ENCODE measurements around the gene ABHD4. TPM values are rescaled to one million over a fixed set of nuclear protein-coding genes. Genes with fewer than 3 reads are reported as not detected.

Gene ABHD4
- total RNA-seq, 2 donors from 2014 or later, result 25.3 to 40.1 TPM

- Histone ChIP-seq H3K9me3 (no peaks in the 10 kb centered on the region), H3K4me3 (peak overlapping the region; percentile 88), H3K4me1 (ENCODE audit: control insufficient read depth in 1 of 2, low read depth in 2 of 2) (peaks cover 13 to 26% of the 10 kb centered on the region in 2 donors), H3K27me3 (replicated peaks; ENCODE audit: insufficient read depth) (no peaks in the 10 kb centered on the region), H3K27ac (peak overlapping the region; percentile 82 to 91), H3K36me3 (peaks cover 25% of the 10 kb centered on the region)
- TF ChIP-seq CTCF (IDR thresholded peaks at IDR 0.05), result peak; percentile 27
- ATAC-seq (ENCODE audit: insufficient number of reproducible peaks, low FRiP score, low read depth) (peak; percentile 90), DNase-seq (ENCODE audit: low spot score) (no peak)
Observed at GRCh38 chr14:22598896-22599244, 770 bp downstream of the ABHD4 start.

- H3K9me3 ChIP-seq, result no peaks in the 10 kb centered on the region
- H3K4me1 ChIP-seq (ENCODE audit: control insufficient read depth in 1 of 2, low read depth in 2 of 2), result peaks cover 13 to 26% of the 10 kb centered on the region in 2 donors
- peaks cover 30% of the 10 kb centered on the region for H3K36me3 ChIP-seq
- ATAC-seq (ENCODE audit: insufficient number of reproducible peaks, low FRiP score, low read depth), result no peak
- H3K27ac ChIP-seq, result peak overlapping the region; percentile 82 to 91
- no peak for DNase-seq (ENCODE audit: low spot score)
- TF ChIP-seq CTCF (IDR thresholded peaks at IDR 0.05), result no peak
- H3K27me3 ChIP-seq (replicated peaks; ENCODE audit: insufficient read depth), result no peaks in the 10 kb centered on the region
- H3K4me3 ChIP-seq, result peak overlapping the region; percentile 88
Observed at GRCh38 chr14:22599349-22599748, 1.2 kb downstream of the ABHD4 start.

DNA sequence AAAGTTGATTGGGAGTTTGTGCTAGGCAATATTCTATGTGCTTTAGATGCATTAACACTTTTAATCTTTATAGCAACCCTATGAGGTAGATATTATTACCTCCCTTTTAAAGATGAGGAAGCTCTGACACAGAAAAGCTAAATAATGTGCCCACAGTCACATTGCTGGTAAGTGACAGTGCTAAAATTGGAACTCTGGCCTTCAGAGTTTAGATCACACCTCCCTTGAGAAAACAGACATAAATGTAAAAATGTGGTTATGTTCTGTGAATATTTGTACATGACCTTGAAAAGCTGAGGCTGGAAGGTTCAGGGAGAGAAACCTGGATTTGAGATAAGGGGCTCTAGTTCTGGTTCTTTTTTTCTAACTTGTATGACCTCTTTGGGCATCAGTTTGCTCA is 1.9 kb downstream of the ABHD4 start:
- H3K4me3 ChIP-seq, result peak overlapping the region; percentile 88
- no peak for DNase-seq (ENCODE audit: low spot score)
- H3K36me3 ChIP-seq, result peaks cover 37% of the 10 kb centered on the region
- no peak for TF ChIP-seq CTCF (IDR thresholded peaks at IDR 0.05)
- peaks cover 13 to 26% of the 10 kb centered on the region in 2 donors for H3K4me1 ChIP-seq (ENCODE audit: control insufficient read depth in 1 of 2, low read depth in 2 of 2)
- no peaks in the 10 kb centered on the region for H3K9me3 ChIP-seq
- no peaks in the 10 kb centered on the region for H3K27me3 ChIP-seq (replicated peaks; ENCODE audit: insufficient read depth)
- no peak for ATAC-seq (ENCODE audit: insufficient number of reproducible peaks, low FRiP score, low read depth)
- no peak overlapping the region for H3K27ac ChIP-seq

GRCh38 chr14:22601456-22601855 is 3.4 kb downstream of the ABHD4 start:
- Histone ChIP-seq H3K9me3 (no peaks in the 10 kb centered on the region), H3K36me3 (peaks cover 51% of the 10 kb centered on the region), H3K4me3 (no peak overlapping the region), H3K4me1 (ENCODE audit: control insufficient read depth in 1 of 2, low read depth in 2 of 2) (peaks cover 13 to 26% of the 10 kb centered on the region in 2 donors), H3K27ac (no peak overlapping the region), H3K27me3 (replicated peaks; ENCODE audit: insufficient read depth) (no peaks in the 10 kb centered on the region)
- DNase-seq (ENCODE audit: low spot score) (no peak), ATAC-seq (ENCODE audit: insufficient number of reproducible peaks, low FRiP score, low read depth) (no peak)
- TF ChIP-seq CTCF (IDR thresholded peaks at IDR 0.05), result no peak

DNA sequence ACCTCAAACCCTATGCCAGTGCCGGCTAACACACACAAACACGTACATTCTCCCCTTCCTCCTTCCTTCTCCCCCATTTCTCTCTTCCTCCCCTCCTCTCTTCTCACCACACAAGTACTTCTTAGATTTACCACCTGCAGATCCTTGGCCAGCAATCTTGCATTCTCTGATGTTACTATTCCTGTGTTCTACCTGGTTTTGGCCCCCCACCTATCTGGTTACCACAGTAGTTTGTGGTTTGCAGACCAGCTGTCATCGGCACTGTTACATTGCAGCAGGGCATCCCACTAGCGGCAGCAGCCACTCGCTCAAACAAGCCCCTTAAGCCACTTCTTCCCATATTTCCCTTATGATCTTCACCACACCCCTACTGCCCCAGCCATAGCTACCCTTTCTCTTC is 3.9 kb downstream of the ABHD4 start:
- ATAC-seq (ENCODE audit: insufficient number of reproducible peaks, low FRiP score, low read depth) (no peak), DNase-seq (ENCODE audit: low spot score) (no peak)
- no peak for TF ChIP-seq CTCF (IDR thresholded peaks at IDR 0.05)
- no peak overlapping the region for H3K27ac ChIP-seq
- H3K4me1 ChIP-seq (ENCODE audit: control insufficient read depth in 1 of 2, low read depth in 2 of 2), result peaks cover 13 to 26% of the 10 kb centered on the region in 2 donors
- no peaks in the 10 kb centered on the region for H3K27me3 ChIP-seq (replicated peaks; ENCODE audit: insufficient read depth)
- peaks cover 56% of the 10 kb centered on the region for H3K36me3 ChIP-seq
- H3K9me3 ChIP-seq, result no peaks in the 10 kb centered on the region
- H3K4me3 ChIP-seq, result no peak overlapping the region
